K562 (cell line): ENCODE measurements around the gene MTA2. TPM values are rescaled to one million over a fixed set of nuclear protein-coding genes. Genes with fewer than 3 reads are reported as not detected.

ENCODE experiments used
- BACH1 ChIP-seq: fragments of 200-800 bp; sonication (Bioruptor generic); IDR thresholded peaks from 2 replicates; pipeline ENCODE4 v1.6.1; 2016; ENCODE audit warnings: missing genetic modification characterization, missing compliant biosample characterization
- CHD2 ChIP-seq: IDR thresholded peaks from 2 replicates; pipeline ENCODE4 v1.6.1; 2011; ENCODE audit warnings: low read depth, low read length
- CTCFL ChIP-seq: IDR thresholded peaks from 2 replicates; pipeline ENCODE4 v1.6.1; 2011; ENCODE audit warnings: borderline replicate concordance, low read depth, mild to moderate bottlenecking, moderate library complexity, low read length; ENCODE audit not compliant: insufficient read depth, poor library complexity, severe bottlenecking
- GABPB2 ChIP-seq: fragments of 250-450 bp; sonication (Bioruptor Pico); conservative IDR thresholded peaks from 2 replicates; pipeline ENCODE4 v1.5.1; 2021; ENCODE audit warnings: mild to moderate bottlenecking
- GTF2A2 ChIP-seq: IDR thresholded peaks from 2 replicates; pipeline ENCODE4 v1.6.1; 2016; ENCODE audit warnings: mild to moderate bottlenecking, missing genetic modification characterization, missing compliant biosample characterization
- HMGXB4 ChIP-seq: sonication (generic); formaldehyde crosslinking; IDR thresholded peaks from 2 replicates; pipeline ENCODE4 v1.8.1; 2023; ENCODE audit warnings: mild to moderate bottlenecking, missing genetic modification reagents
- LCOR ChIP-seq: sonication (generic); formaldehyde crosslinking; IDR thresholded peaks from 2 replicates; pipeline ENCODE4 v1.8.0; 2022; ENCODE audit warnings: mild to moderate bottlenecking, missing genetic modification reagents
- MTA3 ChIP-seq: fragments of 450-650 bp; formaldehyde crosslinking; IDR thresholded peaks from 2 replicates; pipeline ENCODE4 v1.6.1; 2017; ENCODE audit warnings: mild to moderate bottlenecking, borderline replicate concordance
- NCOR1 ChIP-seq: fragments of 450-650 bp; IDR thresholded peaks from 2 replicates; pipeline ENCODE4 v1.6.1; 2016; ENCODE audit warnings: mild to moderate bottlenecking, moderate library complexity
- NKRF ChIP-seq: fragments of 450-650 bp; IDR thresholded peaks from 2 replicates; pipeline ENCODE4 v1.6.1; 2016; ENCODE audit warnings: borderline replicate concordance
- PHB2 ChIP-seq: fragments of 450-650 bp; IDR thresholded peaks from 2 replicates; pipeline ENCODE4 v1.6.1; 2017; ENCODE audit warnings: low read depth
- THRAP3 ChIP-seq: fragments of 450-650 bp; IDR thresholded peaks from 2 replicates; pipeline ENCODE4 v1.6.1; 2016; ENCODE audit warnings: mild to moderate bottlenecking, inconsistent platforms, borderline replicate concordance
- ZBTB2 ChIP-seq: fragments of 450-650 bp; IDR thresholded peaks from 2 replicates; pipeline ENCODE4 v1.6.1; 2016; ENCODE audit warnings: antibody characterized with exemption
- ZC3H4 ChIP-seq: sonication (generic); formaldehyde crosslinking; IDR thresholded peaks from 2 replicates; pipeline ENCODE4 v1.9.0; 2021; ENCODE audit warnings: missing genetic modification reagents, borderline replicate concordance
- ZNF511 ChIP-seq: sonication (generic); formaldehyde crosslinking; IDR thresholded peaks from 2 replicates; pipeline ENCODE4 v1.8.0; 2022; ENCODE audit warnings: mild to moderate bottlenecking, missing genetic modification reagents
- ZNF655 ChIP-seq: fragments of 250-450 bp; sonication (Bioruptor Pico); IDR thresholded peaks from 2 replicates; pipeline ENCODE4 v1.5.0; 2021
- ZNF780A ChIP-seq: fragments of 250-450 bp; sonication (Bioruptor Pico); IDR thresholded peaks from 2 replicates; pipeline ENCODE4 v1.5.0; 2021; ENCODE audit warnings: mild to moderate bottlenecking
- ZZZ3 ChIP-seq: fragments of 450-650 bp; IDR thresholded peaks from 2 replicates; pipeline ENCODE4 v1.6.1; 2016; ENCODE audit warnings: antibody characterized with exemption, mild to moderate bottlenecking, moderate library complexity
- polyA plus RNA-seq, 8 experiments: library from polyadenylated mRNA; depleted of rRNA in 4 of 8; stranded (reverse) in 5 of 8; unstranded in 3 of 8; fragments of >200 nt; fragmentation: Nextera tagmentation in 2 of 8; fragmentation: Illumina TruSeq in 1 of 8; extraction: Ambion mirVana in 2 of 8; extraction: Trizol in 1 of 8; gene quantifications; 2 replicates each; pipeline versions ENCODE4 v1.2.1 to v1.2.3, GENCODE V29; 2011 to 2014; ENCODE audit warnings: inconsistent platforms in 1 of 8, missing spikeins in 1 of 8
- total RNA-seq, 7 experiments: library from RNA; depleted of rRNA in 6 of 7; stranded (reverse); fragments of >200 nt in 6 of 7; fragmentation: Illumina TruSeq in 2 of 7; extraction: Trizol in 2 of 7; gene quantifications; 2 replicates each; pipeline versions ENCODE4 v1.2.1 to v1.2.3, GENCODE V29; 2011 to 2021; ENCODE audit warnings: low replicate concordance in 1 of 7

MTA2 gene
- total and polyA plus RNA-seq, 9 of the 15 experiments (the other 6 are each of a cell fraction or from before 2014, with no cell fraction given): 6.2 to 220 (median 172) TPM

- TF ChIP-seq CTCFL (peak; percentile 27), GABPB2 (no peak), PHB2 (0 out of 2 replicates have a peak, but pooled peaks have one; percentile 21), ZC3H4 (CRISPR knock-in tag) (no peak), HMGXB4 (CRISPR knock-in tag) (peak; percentile 72; the same call in 1 of the 2 replicates), MTA3 (peak; percentile 63), ZNF511 (CRISPR knock-in tag) (0 out of 2 replicates have a peak, but pooled peaks have one; percentile 66), ZZZ3 (peak; percentile 97), CHD2 (peak; percentile 92), THRAP3 (no peak; the same call in 1 of the 2 replicates), NKRF (peak; percentile 65), GTF2A2 (tag) (peak; percentile 54; the same call in 1 of the 2 replicates), ZBTB2 (peak; percentile 91), NCOR1 (peak; percentile 33; the same call in 1 of the 2 replicates), ZNF655 (CRISPR knock-in tag) (0 out of 2 replicates have a peak, but pooled peaks have one; percentile 18), LCOR (peak; percentile 48; the same call in 1 of the 2 replicates), BACH1 (no peak), ZNF780A (CRISPR knock-in tag) (no peak)
These were observed 27.9 kb downstream of the MTA2 start, which contains the start of gene EEF1G (continued) for GRCh38 chr11:62573592-62574362.
